GM18508 (cell line): Measurements from ENCODE around the gene ABCD1.
"Not testable (repeated sequence)": the region's sequence is repeated elsewhere in the genome, so short reads cannot be mapped to it uniquely, and the experiment has no call there.

Source experiments
- ATAC-seq: cut with Tn5 transposase; IDR thresholded peaks from one replicate; pipeline ENCODE4 v1.9.1; 2021; ENCODE audit warnings: moderate number of reproducible peaks; ENCODE audit not compliant: insufficient read depth, unreplicated experiment

Gene ABCD1

GRCh38 chrX:153706799-153707198, 17.9 kb upstream of the ABCD1 start:
- no peak for ATAC-seq

- ATAC-seq: no peak
Measured at GRCh38 chrX:153707406-153707805, 17.2 kb upstream of the ABCD1 start.

DNA sequence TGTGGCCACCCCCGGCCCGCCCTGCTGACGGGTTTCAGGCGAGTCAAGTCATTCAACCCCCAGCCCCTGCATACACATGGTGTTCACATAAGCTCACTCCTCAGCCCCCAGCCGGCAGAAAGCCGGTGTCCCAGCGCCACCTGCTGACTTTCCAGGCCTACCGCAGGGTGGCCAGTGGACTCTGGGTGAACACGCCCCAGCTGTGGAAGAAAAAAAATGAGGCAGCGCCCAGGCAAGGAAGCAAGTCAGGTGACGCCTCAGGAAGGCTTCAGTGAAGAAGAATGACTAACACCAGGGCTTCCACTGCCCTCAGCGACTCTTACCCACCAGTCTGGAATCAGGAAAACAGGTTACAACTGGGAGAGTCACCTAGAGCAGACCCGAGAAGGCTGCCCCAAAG, 16.2 kb upstream of the ABCD1 start:
- ATAC-seq: no peak

DNA sequence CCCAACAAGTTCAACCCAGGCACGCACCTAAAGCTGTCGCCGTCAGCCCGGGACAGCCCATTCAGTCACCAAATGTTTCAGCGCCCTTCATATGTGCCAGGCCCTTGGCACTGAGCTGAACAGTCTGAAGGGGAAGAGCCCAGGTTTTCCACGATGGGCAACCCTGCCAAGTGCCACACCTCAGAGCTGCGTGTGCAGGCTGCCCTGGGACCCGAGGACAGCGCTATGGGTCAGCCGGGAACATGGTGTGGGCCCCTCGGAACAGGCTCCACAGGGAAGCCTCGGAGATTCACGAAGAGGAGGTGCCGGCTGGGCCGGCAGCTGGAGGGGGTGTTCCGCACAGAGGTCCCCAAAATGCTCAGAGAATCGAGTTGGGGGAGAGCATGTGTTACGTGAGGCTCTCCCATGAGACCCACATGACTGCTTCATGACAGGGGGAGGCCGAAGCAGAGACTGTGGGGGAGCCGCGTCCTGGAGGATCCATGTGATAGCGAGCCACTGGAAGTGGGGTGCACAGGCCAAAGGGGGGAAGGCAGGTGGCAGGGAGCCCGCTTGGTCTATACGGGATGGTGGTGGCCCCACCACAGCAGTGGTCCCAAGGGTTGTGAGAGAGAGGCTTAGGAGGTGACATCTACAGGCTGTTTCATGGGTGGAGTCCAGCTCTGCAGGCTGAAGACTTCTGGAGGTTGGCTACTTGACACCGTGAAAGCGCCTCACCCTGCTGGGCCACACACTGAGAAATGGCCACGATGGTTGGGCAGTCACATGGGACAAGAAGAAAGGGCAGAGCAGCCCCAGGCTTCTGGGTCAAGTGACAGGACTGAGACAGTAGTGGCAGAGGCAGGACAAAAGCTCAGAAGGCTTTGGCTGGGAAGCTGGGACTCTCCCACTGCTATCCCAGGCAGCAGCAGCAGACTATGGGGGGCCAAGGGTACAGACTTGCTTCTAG, 14.7 kb upstream of the ABCD1 start:
- ATAC-seq: no peak

DNA sequence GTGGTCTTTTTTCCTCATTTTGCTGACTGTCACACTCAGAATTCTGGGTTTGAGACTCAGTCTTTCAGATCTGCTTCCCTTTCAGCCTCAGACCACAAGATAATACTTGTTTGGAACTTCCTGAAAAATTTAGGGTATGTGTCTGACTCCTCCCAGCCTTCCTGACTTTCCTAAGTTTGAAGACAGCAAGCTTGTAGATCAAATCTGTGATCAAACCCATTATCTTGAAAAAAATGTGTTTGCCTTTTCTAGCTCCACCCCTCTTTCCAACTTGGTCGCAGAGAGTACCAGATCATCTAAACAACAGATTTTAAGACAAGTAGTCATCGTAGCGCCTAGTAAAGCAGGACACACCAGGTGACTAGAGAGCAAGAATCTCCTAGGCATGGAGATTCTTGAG, 10.4 kb upstream of the ABCD1 start:
- ATAC-seq: no peak

GRCh38 chrX:153717445-153717844, 7.2 kb upstream of the ABCD1 start:
- ATAC-seq: no peak

GRCh38 chrX:153719238-153719637, 5.4 kb upstream of the ABCD1 start:
- ATAC-seq: no peak

- ATAC-seq: no peak
Measured at GRCh38 chrX:153719701-153720100, 5.0 kb upstream of the ABCD1 start.

DNA sequence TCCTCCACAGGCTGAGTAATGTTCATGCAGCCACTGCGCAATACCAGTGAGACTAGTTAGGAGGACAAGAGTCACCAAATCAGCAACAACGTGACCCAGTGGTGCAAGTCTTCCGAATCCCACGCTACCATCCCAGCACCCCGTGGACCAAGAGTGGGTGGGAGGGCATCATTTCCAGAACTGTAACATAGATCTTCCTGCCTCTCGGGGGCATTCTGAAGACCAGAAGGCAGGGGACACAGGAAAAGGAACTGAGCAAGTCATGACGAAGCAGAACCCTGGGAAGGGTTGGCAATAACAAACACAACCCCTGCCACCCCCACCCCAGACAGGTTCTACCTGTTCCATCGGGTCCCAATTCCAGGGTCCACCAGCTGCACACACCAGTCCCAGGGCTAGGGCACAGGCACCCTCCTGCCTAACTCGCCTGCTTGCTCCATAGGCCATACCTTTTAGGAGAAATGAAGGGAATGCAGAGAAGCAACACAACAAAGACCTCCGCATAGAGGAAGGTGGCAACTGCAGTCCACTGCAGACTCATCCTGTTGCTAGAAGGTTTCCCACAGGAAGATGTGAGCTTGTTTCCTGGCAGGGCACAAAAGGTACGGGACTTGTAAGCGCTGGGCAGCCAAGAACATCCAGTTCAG, 1.8 kb upstream of the ABCD1 start:
- ATAC-seq: no peak

DNA sequence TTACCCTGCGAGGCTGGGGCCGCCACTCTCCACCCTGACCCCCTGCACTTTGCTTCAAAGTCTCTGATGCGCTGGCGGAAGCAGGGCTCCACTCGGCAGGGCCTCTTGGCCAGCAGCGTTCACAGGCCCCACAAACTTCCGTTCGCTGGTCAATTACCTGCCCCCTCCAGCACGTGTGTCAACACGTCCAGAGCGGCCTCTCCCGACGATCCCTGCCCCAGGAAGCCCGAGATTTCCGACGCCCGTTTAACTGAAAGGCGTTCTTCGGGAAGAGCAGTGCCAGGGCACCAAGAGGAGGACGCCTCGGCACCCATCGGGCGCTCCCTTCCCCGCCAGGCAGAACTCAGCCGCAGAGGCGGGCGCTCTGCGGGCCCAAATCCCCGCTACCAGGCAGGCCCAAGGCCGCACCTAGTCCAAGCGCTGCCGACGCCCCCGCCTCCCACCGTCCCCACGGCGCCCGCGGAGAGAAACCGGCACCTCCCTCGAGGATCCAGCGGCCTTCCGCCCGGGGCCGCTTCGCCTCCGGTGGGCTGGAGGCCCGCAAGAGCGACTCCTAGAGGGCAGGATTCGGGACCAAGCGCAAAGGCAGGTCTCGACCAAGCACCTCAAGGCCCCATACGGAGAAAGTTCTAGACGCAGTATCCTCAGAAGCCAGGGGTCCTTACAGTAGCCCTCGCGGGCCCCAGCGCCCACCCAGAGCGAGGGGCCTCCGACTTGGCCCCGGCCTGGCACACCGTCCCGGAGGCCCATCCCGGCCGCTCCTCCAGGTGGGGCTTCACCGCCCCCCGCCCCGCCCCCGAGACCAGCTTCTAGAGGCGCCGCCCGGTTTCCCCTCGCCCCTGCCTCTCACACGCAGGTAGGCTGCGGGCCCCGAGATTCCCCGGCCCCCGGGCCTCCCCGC, 1.1 kb upstream of the ABCD1 start:
- ATAC-seq: no peak

GRCh38 chrX:153725039-153725831, 579 bp downstream of the ABCD1 start:
- no peak for ATAC-seq

DNA sequence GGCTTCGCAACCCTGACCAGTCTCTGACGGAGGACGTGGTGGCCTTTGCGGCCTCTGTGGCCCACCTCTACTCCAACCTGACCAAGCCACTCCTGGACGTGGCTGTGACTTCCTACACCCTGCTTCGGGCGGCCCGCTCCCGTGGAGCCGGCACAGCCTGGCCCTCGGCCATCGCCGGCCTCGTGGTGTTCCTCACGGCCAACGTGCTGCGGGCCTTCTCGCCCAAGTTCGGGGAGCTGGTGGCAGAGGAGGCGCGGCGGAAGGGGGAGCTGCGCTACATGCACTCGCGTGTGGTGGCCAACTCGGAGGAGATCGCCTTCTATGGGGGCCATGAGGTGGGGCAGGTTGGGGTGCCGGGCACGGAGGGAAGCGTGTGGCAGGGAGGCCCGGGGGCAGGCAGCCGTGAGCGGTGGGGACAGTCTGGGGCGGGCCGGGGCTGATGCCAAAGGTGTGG, 1.2 kb downstream of the ABCD1 start:
- no peak for ATAC-seq

DNA sequence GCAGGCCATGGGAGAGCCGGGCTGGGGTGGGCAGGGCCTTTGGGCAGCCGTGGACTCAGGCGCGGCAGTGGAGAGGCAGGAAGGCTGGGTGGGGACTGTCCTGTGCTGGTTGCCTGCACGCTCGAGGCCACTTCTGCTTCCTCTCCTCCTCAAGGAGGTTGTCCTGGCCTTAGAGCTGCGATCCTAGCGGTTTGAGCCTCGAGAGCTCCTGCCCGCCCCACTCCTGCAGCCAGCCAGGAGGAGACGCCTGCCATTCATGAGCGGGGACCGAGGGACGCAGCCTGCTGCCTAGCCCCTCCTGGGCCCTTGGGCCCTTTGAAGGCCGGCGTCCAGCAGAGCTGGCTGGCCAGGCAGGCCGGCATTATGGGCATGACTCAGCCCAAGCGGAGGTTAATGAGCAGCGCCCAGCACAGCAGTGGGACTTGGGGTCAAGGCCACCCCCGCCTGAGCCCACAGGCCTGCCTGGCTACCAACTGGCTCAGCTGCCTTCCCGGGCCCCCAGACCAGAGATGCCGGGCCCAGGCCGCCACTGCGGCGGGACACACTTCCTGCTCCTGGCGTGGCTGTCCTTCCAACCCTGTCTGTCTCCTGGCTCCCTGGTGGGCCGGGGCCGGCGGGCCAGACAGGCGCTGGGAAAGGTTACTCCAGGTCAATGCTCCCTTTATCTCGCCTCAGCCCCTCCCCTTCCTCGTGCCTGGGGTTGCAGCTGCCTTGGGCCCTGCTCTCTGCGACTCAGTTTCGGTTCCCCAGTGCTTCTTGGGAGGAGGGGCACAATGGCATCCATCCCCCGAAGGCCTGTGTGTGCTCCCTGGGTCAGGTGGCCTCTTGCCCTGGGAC, 1.8 kb downstream of the ABCD1 start:
- peak; percentile 46 for ATAC-seq

- ATAC-seq: no peak
Measured at GRCh38 chrX:153727123-153727931, 2.7 kb downstream of the ABCD1 start.

DNA sequence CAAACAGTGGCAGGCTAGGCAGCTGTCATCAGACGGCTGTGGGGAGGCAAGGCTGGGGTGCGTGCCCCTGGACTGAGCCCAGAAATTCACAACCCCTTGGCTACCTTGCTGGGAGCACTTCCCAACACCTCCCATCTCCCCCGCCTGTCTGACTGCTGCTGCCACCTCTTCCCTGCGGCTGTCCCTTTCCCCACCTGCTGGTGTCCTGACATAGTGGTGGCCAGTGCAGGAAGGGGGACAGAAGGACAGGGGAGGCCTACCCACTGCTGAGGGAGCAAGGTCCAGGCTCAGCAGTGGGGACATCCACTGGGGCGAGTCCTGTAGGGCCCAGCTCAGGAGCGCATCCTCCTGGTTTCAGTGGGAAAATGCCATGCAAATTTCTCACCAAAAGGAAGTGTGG, 3.4 kb downstream of the ABCD1 start:
- no peak for ATAC-seq

DNA sequence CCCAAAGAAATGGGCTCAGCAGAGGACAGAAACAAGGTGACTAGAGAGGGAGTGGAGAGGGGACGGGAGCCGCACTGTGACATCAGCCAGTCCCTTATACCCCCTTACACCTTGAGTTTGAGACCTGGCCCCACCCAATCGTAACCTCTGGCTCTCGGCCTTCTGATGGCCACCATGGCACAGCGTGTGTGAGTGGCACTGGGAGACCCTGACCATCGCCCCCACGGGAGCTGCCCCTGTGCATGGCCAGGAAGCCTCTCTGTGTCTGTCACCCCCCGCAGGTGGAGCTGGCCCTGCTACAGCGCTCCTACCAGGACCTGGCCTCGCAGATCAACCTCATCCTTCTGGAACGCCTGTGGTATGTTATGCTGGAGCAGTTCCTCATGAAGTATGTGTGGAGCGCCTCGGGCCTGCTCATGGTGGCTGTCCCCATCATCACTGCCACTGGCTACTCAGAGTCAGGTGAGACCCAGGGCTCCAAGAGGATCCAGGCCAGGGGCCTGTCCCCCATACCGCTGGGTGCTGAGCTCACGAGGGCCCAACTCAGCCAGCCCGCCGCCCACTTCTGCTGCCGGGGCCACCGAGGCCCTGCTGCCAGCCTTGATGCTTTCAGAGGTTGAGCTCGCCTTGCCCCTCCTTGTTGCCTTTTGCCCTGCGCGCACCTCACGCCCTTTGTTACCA, 4.4 kb downstream of the ABCD1 start:
- ATAC-seq: no peak

DNA sequence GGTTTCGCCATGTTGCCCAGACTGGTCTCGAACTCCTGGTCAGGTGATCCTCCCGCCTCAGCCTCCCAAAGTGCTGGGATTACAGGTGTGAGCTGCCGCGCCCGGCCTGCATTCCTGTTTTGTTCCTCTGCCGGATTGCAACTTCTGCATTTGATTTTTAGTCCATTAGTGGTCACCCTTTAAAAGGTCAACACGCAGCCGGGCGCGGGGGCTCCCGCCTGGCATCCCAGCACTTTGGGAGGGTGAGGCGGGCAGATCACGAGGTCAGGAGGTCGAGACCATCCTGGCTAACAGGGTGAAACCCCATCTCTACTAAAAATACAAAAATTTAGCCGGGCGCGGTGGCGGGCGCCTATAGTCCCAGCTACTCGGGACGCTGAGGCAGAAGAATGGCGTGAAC, 5.5 kb downstream of the ABCD1 start:
- not testable (repeated sequence) for ATAC-seq
